ENCODE measurements around the gene TAS1R1. TPM values are rescaled to one million over a fixed set of nuclear protein-coding genes. Genes with fewer than 3 reads are reported as not detected.

Gene TAS1R1
- total and polyA plus RNA-seq, 10 of the 15 experiments (the other 5 are each of a cell fraction or from before 2014, with no cell fraction given) = 0.03 to 0.06 (median 0.04) TPM; not detected in 7

DNA sequence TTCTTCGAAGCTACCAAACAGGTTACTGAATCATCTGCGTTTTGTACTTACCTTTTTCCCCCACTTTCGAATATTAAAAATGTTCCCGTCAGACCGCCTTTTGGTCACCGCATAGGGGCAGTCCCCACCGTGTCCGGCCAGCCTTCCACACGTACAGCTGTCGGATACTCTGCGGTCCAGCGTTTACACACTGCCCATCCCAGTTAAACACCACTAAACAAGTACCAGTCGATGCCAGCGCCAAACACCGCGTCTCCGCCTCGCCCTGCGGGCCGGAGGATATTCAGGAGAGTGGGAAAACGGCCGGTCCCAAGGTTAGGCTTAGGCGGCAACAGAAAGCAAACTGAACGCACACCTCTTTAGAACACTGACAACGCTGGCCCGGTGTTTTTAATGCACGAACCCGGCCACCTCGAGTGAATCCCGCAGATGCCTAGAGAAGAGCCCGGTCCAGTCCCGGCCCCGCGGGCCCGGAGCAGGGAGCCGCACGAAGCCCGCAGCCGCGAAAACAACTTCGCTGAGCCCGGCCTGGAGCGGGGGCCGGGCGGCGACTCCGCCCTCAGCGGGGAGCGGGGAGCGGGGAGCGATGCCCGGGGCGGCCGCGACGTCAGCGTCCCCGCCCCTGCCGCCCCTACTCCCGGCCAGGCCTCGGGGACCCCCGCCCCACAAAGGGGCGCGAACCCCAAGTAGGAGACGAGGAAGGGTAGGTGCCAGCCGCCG, 57.7 kb downstream of the TAS1R1 start:
- RAD21 ChIA-PET (ENCODE audit: unreplicated experiment) = no interaction called here
- in situ Hi-C loops (cut with MboI) = no loop called here

More for the DNA sequence above, 57.7 kb downstream of the TAS1R1 start:
- TF ChIP-seq JUND (IDR thresholded peaks at IDR 0.05; ENCODE audit: low read depth, low read length) (no peak), EED (IDR thresholded peaks at IDR 0.05; ENCODE audit: low read depth) (peak; percentile 48; the same call in 1 of the 2 replicates), ZNF687 (IDR thresholded peaks at IDR 0.05) (0 out of 2 replicates have a peak, but pooled peaks have one; percentile 42), LARP7 (IDR thresholded peaks at IDR 0.05) (0 out of 2 replicates have a peak, but pooled peaks have one; percentile 67), ZNF24 (IDR thresholded peaks at IDR 0.05) (0 out of 2 replicates have a peak, but pooled peaks have one; percentile 44), NKRF (conservative IDR thresholded peaks at IDR 0.05) (peak; percentile 51; the same call in 1 of the 2 replicates), RUNX3 (IDR thresholded peaks at IDR 0.05; ENCODE audit: low read length) (0 out of 2 replicates have a peak, but pooled peaks have one; percentile 23), CREM (IDR thresholded peaks at IDR 0.05; ENCODE audit: low read depth) (no peak), BACH1 (IDR thresholded peaks at IDR 0.05; ENCODE audit: borderline replicate concordance) (peak; percentile 61; the same call in 1 of the 2 replicates), NR2F1 (conservative IDR thresholded peaks at IDR 0.05) (0 out of 2 replicates have a peak, but pooled peaks have one; percentile 13), RFX5 (IDR thresholded peaks at IDR 0.05; ENCODE audit: low read depth, low read length) (no peak), SRF (IDR thresholded peaks at IDR 0.05; ENCODE audit: low read depth in 2 of 2, low read length in 2 of 2) (no peak), DPF2 (IDR thresholded peaks at IDR 0.05) (peak; percentile 41; the same call in 1 of the 2 replicates)
- TF ChIP-seq, protein P1, sequence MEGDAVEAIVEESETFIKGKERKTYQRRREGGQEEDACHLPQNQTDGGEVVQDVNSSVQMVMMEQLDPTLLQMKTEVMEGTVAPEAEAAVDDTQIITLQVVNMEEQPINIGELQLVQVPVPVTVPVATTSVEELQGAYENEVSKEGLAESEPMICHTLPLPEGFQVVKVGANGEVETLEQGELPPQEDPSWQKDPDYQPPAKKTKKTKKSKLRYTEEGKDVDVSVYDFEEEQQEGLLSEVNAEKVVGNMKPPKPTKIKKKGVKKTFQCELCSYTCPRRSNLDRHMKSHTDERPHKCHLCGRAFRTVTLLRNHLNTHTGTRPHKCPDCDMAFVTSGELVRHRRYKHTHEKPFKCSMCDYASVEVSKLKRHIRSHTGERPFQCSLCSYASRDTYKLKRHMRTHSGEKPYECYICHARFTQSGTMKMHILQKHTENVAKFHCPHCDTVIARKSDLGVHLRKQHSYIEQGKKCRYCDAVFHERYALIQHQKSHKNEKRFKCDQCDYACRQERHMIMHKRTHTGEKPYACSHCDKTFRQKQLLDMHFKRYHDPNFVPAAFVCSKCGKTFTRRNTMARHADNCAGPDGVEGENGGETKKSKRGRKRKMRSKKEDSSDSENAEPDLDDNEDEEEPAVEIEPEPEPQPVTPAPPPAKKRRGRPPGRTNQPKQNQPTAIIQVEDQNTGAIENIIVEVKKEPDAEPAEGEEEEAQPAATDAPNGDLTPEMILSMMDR (IDR thresholded peaks at IDR 0.05 in 2 of 3, conservative IDR thresholded peaks at IDR 0.05 in 1 of 3; ENCODE audit: control insufficient read depth in 2 of 3, extremely low read depth in 1 of 3, insufficient read depth in 1 of 3, low read depth in 3 of 3, low read length in 3 of 3) = 0 out of 6 replicates have a peak, but pooled peaks of 1 of the 3 experiments have one; percentile 3
- TF ChIP-seq, protein P2, sequence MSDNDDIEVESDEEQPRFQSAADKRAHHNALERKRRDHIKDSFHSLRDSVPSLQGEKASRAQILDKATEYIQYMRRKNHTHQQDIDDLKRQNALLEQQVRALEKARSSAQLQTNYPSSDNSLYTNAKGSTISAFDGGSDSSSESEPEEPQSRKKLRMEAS (IDR thresholded peaks at IDR 0.05; ENCODE audit: low read depth, low read length) = peak; percentile 6; the same call in 1 of the 2 replicates
- H3K36me3 ChIP-seq (ENCODE audit: control insufficient read depth in 2 of 2, insufficient read depth in 2 of 2, low read length in 1 of 2) = peaks cover 0 to 1% of the 10 kb centered on the region in 2 experiments; a peak in 3 of 4 replicates
- CTCF ChIA-PET = interaction anchor here (1.0 to 1.2 kb wide), 2 partner anchors 9 to 13 kb away, joined by 3 to 4 read pairs; no protein-coding TSS in a partner anchor
- no peaks in the 10 kb centered on the region for H3K27me3 ChIP-seq (replicated peaks in 1 of 2; ENCODE audit: control insufficient read depth in 2 of 2, insufficient read depth in 2 of 2, low read length in 1 of 2)
- H3K9ac ChIP-seq (ENCODE audit: control insufficient read depth, insufficient read depth, low read length) = peak overlapping the region; percentile 67
- SMC1A ChIA-PET (ENCODE audit: uncharacterized antibody, unreplicated experiment) = interaction anchor here (1.2 to 1.3 kb wide), 2 partner anchors 9 to 13 kb away, joined by 3 to 5 read pairs; no protein-coding TSS in a partner anchor
- FAIRE-seq = no peak
- H3K4me3 ChIP-seq = peak overlapping the region; percentile 77
- H3K9me3 ChIP-seq (replicated peaks; ENCODE audit: control insufficient read depth, insufficient read depth, low read length) = no peaks in the 10 kb centered on the region
- peak overlapping the region; percentile 98 for H3K4me2 ChIP-seq (ENCODE audit: control insufficient read depth, insufficient read depth)
- H3K27ac ChIP-seq (ENCODE audit: control insufficient read depth, insufficient read depth) = peak overlapping the region; percentile 4; the same call in 1 of the 2 replicates
- ATAC-seq = peak; percentile 54
- intact Hi-C loops (cut with micrococcal nuclease; ENCODE audit: unreplicated experiment) = loop anchor here (1.0 to 10.0 kb wide), 3 partner anchors 10 to 172 kb away; partner anchors contain the start of genes CAMTA1, KLHL21 and NOL9
- H2AFZ ChIP-seq (ENCODE audit: control insufficient read depth, low read depth, low read length) = peak overlapping the region; percentile 88
- H4K20me1 ChIP-seq (ENCODE audit: control insufficient read depth, insufficient read depth) = no peaks in the 10 kb centered on the region
- WGBS (ENCODE audit: insufficient coverage, insufficient replicate concordance, low lambda C conversion rate, missing lambda C conversion rate) = 3% methylated on average over 41 of the region's 67 CpGs
- no TSS peak for BruUV-seq (replicated peaks)
- no peak for DNase-seq (ENCODE audit: low read depth, low spot score)
- H3K4me1 ChIP-seq (ENCODE audit: control insufficient read depth, insufficient read depth, low read length) = no peaks in the 10 kb centered on the region
- peaks cover 22% of the 10 kb centered on the region for H3K79me2 ChIP-seq (ENCODE audit: control insufficient read depth, insufficient read depth, low read length)
- POLR2A ChIA-PET = interaction anchor here (0.7 to 1.3 kb wide), 3 partner anchors 9 to 12 kb away, joined by 3 read pairs; no protein-coding TSS in a partner anchor

All from GM12878 (cell line).